Cardiac muscle cell (in vitro differentiated cells and primary cell): ENCODE data around the gene PRPSAP2. TPM values are rescaled to one million over a fixed set of nuclear protein-coding genes. Genes with fewer than 3 reads are reported as not detected.

Experiments used
- DNase-seq, 2 donors: peaks; one replicate each; pipeline versions ENCODE4 v3.0.0 to v3.0.0-alpha.2; 2010 to 2017; ENCODE audit warnings: low read depth in 1 of 2, low spot score in 1 of 2
- H3K27ac ChIP-seq: fragments of 200-600 bp; sonication (generic); 2 replicates; pipeline ENCODE4 v1.5.1; 2016
- H3K27me3 ChIP-seq: fragments of 200-600 bp; sonication (generic); 2 replicates; pipeline ENCODE4 v1.6.0; 2016; ENCODE audit warnings: control low read depth
- H3K36me3 ChIP-seq: fragments of 200-600 bp; sonication (generic); 2 replicates; pipeline ENCODE4 v1.5.1; 2016; ENCODE audit warnings: control low read depth
- H3K4me1 ChIP-seq: fragments of 200-600 bp; sonication (generic); 2 replicates; pipeline ENCODE4 v1.8.1; 2017; ENCODE audit warnings: low read depth, mild to moderate bottlenecking, mixed run types
- H3K4me3 ChIP-seq: fragments of 200-600 bp; sonication (generic); 2 replicates; pipeline ENCODE4 v1.5.1; 2016; ENCODE audit warnings: mild to moderate bottlenecking
- H3K9me3 ChIP-seq: fragments of 200-600 bp; sonication (generic); 2 replicates; pipeline ENCODE4 v1.5.1; 2017; ENCODE audit warnings: low read depth, mild to moderate bottlenecking, control low read depth
- polyA plus RNA-seq: library from polyadenylated mRNA; unstranded; fragments of >200 nt; fragmentation: Nextera tagmentation; extraction: Ambion mirVana; gene quantifications from 2 replicates; pipeline ENCODE4 v1.2.1, GENCODE V29; 2016
- total RNA-seq: library from RNA; depleted of rRNA; stranded (reverse); fragments of >200 nt; gene quantifications from 2 replicates; pipeline ENCODE4 v1.2.3, GENCODE V29; 2016
- TF ChIP-seq, protein P1 (sequence below): IDR thresholded peaks from 2 replicates; pipeline ENCODE4 v1.5.1; 2012; ENCODE audit warnings: low read depth, mild to moderate bottlenecking, low read length

PRPSAP2 gene
- total and polyA plus RNA-seq, 2 experiments from 2014 or later, result 48.9 to 68.5 TPM

DNA sequence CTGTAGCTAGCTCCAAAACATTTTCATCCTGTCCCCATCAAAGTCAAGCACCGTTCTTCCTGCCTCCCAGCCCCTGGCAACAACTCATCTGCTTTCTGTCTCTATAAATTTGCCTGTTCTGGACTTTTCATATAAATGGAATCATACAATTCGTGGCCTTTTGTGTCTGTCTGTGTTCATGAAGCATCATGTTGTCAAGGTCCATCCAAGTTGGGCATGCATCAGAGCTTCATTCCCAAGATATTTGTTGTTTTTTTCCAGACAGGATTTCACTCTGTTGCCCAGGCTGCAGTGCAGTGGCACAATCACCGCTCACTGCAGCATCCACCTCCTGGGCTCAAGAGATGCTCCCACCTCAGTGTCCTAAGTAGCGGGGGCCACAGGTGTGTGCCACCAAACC is 99.9 kb downstream of the PRPSAP2 start:
- H3K9me3 ChIP-seq, result no peaks in the 10 kb centered on the region
- H3K27me3 ChIP-seq, result no peaks in the 10 kb centered on the region
- H3K4me3 ChIP-seq, result no peak overlapping the region
- H3K4me1 ChIP-seq, result peaks cover 17% of the 10 kb centered on the region
- DNase-seq, result no peak
- no peak overlapping the region for H3K27ac ChIP-seq
- H3K36me3 ChIP-seq, result no peaks in the 10 kb centered on the region
- TF ChIP-seq, protein P1, sequence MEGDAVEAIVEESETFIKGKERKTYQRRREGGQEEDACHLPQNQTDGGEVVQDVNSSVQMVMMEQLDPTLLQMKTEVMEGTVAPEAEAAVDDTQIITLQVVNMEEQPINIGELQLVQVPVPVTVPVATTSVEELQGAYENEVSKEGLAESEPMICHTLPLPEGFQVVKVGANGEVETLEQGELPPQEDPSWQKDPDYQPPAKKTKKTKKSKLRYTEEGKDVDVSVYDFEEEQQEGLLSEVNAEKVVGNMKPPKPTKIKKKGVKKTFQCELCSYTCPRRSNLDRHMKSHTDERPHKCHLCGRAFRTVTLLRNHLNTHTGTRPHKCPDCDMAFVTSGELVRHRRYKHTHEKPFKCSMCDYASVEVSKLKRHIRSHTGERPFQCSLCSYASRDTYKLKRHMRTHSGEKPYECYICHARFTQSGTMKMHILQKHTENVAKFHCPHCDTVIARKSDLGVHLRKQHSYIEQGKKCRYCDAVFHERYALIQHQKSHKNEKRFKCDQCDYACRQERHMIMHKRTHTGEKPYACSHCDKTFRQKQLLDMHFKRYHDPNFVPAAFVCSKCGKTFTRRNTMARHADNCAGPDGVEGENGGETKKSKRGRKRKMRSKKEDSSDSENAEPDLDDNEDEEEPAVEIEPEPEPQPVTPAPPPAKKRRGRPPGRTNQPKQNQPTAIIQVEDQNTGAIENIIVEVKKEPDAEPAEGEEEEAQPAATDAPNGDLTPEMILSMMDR, result no peak

DNA sequence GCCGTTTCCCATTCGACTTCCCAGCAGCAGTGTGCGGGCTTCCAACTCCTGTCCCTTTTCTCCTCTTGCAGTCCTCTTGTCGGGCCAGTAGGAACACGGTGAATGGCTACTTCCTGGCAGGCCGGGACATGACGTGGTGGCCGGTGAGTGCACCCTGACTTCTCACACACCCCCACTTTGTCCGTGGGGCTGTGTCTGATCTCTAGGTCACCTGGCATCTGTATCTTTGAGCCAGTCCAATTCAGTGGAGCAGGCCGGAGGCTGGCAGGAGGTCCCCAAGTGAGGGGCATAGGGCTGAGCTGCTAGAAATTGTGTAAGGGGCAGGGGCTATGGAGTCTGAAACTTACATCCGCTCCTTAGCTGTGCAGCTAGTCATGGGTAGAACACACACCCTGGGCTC is 100.7 kb downstream of the PRPSAP2 start:
- no peaks in the 10 kb centered on the region for H3K27me3 ChIP-seq
- H3K27ac ChIP-seq, result no peak overlapping the region
- H3K36me3 ChIP-seq, result no peaks in the 10 kb centered on the region
- H3K4me1 ChIP-seq, result peaks cover 17% of the 10 kb centered on the region
- TF ChIP-seq, protein P1, result no peak
- H3K9me3 ChIP-seq, result no peaks in the 10 kb centered on the region
- no peak for DNase-seq
- no peak overlapping the region for H3K4me3 ChIP-seq

DNA sequence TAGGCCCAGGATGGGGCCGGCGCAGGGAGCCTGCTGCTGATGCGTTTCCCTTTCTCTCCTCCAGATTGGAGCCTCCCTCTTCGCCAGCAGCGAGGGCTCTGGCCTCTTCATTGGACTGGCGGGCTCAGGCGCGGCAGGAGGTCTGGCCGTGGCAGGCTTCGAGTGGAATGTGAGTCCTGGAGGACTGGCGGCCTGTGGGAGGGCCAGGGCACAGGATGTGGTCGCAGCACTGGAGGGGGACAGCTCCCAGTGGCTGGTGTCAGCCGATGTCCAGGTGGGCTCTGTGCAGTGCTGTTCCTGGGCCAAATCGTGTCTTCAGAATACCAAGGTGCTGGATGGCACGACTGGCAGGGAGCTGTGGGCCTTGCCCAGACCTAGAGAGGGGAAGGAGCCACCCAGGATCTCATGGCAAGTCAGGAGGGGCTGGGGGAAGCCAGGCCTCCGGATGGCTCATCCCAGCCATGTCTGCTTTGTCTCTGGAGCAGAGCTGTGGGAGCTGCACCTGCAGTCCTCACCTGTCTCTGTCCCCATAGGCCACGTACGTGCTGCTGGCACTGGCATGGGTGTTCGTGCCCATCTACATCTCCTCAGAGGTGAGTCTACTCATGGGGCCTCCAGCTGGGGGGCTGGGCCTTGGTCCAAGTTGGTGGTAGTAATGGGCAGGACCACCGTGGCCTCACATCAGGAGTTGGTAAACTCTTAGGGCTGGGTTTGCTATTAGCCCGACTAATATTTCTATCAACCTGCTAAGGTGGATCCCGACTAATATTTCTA is 101.3 kb downstream of the PRPSAP2 start:
- no peaks in the 10 kb centered on the region for H3K36me3 ChIP-seq
- no peaks in the 10 kb centered on the region for H3K27me3 ChIP-seq
- H3K9me3 ChIP-seq, result no peaks in the 10 kb centered on the region
- H3K27ac ChIP-seq, result no peak overlapping the region
- H3K4me1 ChIP-seq, result peaks cover 17% of the 10 kb centered on the region
- peak in 1 of 2 donors; percentile 23 for DNase-seq
- no peak overlapping the region for H3K4me3 ChIP-seq
- TF ChIP-seq, protein P1, result no peak

DNA sequence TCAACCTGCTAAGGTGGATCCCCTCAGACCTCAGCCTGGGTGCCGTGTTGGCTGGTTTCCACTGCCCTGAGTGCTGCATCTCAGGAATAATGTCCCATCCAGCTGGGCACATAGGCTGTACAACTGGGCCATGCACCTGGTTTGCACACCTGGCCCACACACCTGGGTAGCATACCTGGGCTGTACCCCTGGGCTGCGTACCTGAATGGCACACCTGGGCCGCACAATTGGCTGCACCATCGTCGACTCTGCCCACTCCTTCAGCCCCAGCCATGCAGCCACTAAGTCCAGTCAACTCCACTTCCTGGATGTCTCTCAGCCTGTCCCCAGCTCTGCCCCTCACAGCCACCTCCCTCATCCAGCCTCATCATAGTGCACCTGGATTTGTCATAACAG is 101.9 kb downstream of the PRPSAP2 start:
- Histone ChIP-seq H3K9me3 (no peaks in the 10 kb centered on the region), H3K4me1 (peaks cover 17% of the 10 kb centered on the region), H3K27ac (no peak overlapping the region), H3K4me3 (no peak overlapping the region), H3K27me3 (no peaks in the 10 kb centered on the region), H3K36me3 (no peaks in the 10 kb centered on the region)
- TF ChIP-seq, protein P1, result no peak
- DNase-seq, result no peak

DNA sequence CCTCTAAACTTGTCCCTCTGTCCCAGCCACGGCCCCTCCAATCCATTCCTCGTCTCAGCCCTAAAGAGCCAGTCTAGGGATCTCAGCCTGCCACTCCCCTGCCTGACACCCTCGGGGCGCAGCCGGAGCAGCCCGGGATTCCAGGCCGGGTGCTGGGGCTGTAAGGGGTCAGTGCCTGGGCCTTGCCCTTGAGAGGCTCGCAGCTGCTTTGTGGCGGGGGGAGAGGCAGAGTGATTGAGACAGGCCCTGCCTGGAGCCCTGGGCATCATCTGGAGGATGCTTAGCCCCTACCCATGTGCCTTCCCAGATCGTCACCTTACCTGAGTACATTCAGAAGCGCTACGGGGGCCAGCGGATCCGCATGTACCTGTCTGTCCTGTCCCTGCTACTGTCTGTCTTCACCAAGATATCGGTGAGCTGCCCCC is 102.3 kb downstream of the PRPSAP2 start:
- TF ChIP-seq, protein P1, result no peak
- Histone ChIP-seq H3K36me3 (no peaks in the 10 kb centered on the region), H3K4me3 (no peak overlapping the region), H3K4me1 (peaks cover 17% of the 10 kb centered on the region), H3K27me3 (no peaks in the 10 kb centered on the region), H3K27ac (no peak overlapping the region), H3K9me3 (no peaks in the 10 kb centered on the region)
- DNase-seq, result no peak
